SW480 (cell line): ENCODE data around the gene ACACA.
"Not testable (repeated sequence)": the region's sequence is repeated elsewhere in the genome, so short reads cannot be mapped to it uniquely, and the experiment has no call there.

Source experiments
- DNase-seq: peaks from one replicate; pipeline ENCODE4 v3.0.0-alpha.2; 2016; ENCODE audit warnings: low spot score

Gene ACACA

DNA sequence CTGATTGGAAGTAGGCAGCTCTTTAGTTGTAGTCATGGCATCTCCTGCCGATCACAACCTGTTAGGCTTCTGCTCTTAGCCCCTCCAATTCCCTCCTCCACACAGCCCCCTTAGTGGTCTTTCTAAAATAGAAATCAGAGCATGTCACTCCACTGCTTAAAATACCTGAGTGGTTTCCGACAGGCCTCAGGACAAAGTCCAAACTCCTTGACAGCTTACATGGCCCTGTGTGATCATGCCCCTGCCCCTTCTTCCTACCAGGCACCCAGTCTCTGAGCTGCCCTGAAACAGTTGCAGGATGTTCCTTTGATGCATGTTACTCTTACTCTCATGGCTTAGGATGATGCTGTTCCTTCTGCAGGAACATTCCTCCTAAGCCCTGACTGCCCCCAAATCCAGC lies 310.6 kb downstream of the ACACA start:
- DNase-seq: no peak

DNA sequence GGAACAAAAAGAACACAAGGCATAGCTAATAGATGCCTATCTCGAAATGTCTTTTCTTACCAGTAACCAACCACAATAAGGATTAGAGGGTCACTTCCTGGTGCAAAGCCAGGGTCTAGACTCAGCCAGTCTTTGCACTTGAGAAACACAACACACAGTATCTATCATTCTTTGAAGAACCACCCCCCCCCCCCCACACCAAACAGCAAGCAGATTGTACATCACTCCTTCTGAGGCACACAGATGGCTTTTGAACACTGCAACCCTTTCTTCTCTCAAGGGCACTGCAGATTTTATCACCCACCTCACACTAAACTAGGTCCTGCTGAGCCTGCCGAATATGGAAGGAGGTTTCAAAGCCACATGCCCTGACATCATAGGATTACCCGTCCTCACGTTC lies 312.2 kb downstream of the ACACA start:
- DNase-seq: no peak

DNA sequence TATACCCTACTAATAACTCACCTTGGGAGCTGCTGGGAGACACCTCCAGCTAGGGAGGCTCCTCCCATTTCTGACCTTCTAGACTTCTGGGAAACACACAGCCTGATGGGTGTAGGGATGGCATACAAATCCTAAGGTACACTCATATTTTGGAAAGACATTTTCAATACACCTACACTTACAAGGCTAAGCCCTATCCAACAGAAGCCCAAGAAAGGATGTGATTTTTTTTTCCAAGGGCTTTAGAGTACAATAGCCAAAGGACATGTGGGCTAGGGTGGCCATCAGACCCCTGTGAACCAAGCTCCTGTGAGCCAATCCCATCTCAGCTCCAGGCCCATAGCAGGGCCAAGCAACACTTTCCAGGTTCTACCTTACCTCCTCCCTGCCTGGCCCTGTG lies 313.9 kb downstream of the ACACA start:
- DNase-seq: no peak

DNA sequence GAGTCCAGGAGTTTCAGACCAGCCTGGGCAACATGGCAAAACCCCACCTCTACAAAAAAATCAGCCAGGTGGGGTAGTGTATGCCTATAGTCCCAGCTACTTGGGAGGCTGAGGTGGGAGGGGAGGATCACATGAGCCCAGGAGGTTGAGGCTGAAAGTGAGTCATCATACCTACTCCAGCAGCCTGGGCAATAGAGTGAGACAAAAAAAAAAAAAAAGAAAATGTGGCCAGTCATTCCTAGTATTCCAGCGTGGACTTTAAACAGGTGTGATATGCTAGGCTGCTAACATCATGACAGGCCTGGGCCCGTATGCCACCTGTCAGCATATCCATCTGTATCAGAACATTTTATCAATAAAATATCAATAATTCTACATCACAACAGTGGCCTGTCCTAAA lies 314.6 kb downstream of the ACACA start:
- peak; percentile 11 for DNase-seq

DNA sequence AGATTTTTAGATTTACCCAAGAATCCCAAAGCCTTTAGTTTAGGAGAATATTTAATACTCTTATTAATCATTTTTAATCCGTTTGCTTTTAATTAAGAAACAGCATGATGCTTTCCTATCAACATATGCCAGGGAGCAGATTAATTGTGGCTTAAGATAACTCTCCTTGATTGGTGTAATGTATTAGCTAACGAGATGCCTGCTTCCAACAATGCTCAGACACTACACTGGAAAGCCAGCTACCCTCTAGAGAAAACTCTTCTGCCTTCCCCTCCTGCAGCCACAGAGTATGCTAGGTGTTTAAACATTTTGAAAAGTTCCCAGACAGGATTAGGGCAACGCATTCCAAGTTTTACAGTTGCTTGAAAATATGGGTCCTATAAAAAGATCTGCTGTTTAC lies 315.7 kb downstream of the ACACA start:
- no peak for DNase-seq

DNA sequence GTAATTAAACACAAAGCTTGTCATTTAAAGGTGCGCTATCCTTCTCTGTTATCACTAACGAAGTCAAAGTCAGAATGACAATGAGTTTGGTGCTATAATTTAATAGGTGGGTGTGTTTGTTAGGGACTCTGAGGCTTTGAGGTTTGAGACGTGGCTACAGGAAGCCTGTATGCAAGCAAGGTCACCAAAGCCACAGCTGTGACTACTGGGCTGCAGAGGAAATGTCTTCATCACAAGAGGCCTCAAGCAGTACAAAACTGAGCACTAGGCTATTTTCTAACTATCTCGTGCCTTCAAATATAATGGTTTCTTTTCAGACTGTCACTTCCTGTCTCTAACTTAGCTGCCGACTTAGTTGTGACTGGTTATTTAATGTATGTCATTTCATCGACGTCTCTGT lies 316.7 kb downstream of the ACACA start:
- DNase-seq: no peak

DNA sequence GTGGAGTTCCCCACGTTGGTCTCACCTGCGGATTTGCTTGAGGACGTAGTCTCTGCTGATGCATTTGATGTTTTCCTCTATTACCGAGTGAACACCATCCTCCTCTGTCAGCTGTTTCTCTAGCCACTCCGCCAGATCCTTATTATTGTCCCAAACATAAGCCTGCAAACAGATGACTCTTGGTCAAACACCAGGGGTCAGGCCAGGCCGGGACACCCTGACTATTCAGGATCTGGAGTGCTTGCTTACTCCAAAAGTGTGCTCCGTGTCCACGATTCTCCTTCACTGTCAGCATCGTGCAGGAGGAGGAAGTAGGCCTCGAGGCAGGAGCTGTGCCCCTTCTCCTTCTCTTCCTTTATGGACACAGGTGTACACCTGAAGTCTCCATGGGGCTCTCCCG lies 317.7 kb downstream of the ACACA start:
- no peak for DNase-seq

DNA sequence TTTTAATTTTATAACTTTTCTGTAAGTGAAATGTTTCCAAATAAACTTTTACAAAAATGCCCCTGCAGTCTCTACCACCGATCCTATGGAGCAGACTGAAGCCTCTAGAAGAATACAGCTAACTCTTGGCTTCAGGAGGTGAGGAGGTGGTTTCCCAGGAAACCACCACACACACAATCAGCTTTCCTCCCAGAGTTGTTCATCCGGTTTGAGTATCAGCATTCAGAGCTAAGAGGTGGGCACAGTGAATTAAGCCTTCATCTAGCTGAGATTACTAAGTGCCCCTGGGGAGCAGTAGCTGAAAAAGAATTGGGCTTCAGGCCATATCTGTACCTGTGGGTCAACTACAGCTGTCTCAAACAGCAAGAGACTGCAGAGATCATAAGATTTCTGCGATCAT lies 318.2 kb downstream of the ACACA start:
- DNase-seq: no peak

DNA sequence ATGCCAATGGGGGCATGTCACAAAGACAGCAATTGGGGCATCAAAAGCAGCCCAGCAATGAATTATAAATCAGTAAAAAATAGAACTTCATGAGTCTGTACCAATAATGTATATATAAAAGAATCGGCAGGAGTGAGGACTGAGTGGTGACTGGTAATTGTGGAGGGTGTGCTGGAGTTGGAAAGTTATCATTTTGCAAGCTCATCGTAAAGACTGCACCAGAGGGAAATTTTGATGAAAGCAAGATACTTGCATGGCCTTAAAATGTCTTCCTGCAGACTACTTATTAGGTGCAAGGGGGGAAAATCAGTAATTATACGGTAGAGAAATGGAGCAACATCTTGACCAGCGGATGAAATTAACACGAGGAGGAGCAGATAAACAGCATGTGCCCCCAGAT lies 319.0 kb downstream of the ACACA start:
- DNase-seq: no peak

DNA sequence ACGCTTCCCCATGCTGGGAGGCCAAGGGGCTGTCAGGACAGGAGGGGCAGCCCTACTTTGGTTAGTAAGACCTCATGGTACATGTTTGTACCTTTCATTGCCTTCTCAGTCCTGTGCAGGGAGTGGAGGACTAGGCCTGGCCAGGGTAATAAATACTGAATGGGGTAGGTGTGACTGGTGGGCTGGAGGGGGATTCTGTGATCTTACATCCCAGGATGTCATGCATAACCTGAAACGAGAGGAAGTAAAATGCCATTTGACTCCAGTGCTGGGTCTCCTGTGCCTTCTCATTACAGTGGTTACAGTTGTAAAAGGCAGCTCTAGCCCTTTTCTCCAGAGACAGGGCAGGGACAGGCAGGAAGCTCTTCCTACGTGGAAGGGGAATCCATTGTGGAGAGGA lies 319.7 kb downstream of the ACACA start:
- DNase-seq: no peak

DNA sequence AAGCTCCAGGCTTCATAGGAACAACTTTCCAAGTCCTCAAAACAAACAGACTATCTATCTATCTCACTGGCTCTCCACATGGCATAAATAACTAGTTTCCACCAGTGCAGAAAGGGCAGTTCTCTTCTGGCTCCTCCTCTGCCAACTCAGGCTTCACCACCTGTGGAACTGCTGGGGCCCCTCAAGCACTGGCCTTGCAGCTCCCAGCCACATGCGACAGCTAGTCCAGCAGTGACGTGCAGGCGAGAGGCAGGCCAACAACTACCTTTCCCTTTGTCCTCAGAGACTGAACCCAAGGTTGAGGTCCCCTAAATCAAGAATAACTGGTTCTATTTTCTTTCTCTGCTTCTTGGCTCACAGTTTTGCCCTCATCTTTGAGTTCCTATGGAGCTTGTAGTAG lies 320.3 kb downstream of the ACACA start:
- DNase-seq: no peak

DNA sequence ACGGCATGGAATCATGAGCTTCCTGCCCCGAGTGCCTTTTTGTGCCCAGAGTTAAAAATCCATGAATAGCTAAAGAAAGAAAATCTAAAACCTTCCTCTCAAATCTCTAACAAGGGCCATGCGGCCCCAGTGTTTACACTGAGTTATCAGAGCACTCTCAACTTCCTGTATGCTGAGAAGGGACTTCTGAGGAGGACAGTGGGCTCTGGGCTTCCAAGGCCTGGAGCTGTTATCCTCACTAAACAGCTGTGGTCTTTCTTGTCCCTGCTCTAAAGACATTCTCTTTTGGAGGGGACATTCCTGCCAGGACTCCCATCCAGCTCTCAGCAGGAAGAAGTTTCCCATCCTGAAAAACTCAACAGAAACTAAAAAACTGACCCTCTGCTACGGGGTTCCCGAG lies 322.3 kb downstream of the ACACA start:
- no peak for DNase-seq

DNA sequence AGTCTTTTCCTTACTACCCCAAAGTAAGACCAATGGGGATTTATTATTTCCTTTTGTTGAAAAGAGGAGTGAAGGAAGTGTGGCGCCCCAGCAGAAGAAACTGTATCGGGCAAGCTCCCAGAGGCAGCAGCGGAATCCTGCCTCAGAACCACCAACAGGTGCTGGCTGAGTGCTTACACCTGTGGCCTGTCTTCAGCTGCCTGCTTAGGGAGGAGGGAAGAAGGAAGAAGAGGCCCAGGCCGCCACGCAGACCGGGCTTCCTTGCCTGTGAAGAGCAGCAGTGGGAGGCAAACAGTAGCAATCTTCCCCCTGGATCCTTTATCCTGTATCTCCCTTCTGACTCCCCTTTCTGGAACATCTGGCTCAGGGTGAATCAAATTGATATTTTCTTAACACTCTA lies 323.2 kb downstream of the ACACA start:
- no peak for DNase-seq

DNA sequence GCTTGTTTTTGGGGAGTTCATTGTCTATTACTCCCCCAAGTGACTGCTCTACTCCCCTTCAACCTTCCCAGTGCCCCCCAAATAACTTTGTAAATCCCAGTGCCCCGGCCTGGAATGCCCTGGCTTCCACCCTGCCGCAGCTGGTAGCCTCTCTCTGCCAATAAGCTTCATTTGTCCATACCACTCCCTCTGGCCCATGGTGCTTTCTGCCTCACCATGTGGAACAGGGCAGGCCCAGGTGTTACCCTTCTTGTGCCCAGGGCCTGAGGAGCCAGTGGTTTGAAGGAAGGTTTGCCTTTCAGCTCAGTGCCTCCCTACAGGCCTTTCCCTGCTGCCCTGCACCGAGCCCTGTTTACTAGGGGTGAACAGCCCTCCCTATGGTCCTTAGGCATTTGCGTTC lies 323.7 kb downstream of the ACACA start:
- no peak for DNase-seq

DNA sequence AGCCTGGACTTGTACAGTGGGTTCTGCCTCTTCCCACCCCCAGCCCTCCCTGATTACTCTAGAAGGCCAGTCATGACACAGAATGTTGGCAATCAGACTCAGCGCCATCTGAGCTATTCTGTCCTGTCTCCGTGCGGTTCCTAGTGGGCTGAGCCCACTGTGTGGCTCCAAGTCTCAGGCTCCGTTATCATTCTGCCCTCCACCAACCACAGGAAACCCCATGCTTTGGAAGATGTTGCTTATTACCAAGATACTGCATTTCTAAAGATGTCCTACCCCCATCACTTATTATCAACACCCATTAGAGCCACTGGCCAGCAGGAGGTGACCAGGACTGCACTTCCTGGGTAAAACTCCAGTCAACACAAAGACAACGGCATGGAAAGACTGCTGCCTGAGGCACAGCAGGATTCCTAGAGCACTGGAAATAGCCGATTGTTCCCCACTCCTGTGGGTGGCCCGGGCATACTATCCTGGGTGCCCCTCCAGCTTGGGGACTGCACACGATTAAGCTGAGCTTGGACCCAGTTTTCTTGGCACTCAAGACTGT lies 324.2 kb downstream of the ACACA start:
- DNase-seq: no peak

DNA sequence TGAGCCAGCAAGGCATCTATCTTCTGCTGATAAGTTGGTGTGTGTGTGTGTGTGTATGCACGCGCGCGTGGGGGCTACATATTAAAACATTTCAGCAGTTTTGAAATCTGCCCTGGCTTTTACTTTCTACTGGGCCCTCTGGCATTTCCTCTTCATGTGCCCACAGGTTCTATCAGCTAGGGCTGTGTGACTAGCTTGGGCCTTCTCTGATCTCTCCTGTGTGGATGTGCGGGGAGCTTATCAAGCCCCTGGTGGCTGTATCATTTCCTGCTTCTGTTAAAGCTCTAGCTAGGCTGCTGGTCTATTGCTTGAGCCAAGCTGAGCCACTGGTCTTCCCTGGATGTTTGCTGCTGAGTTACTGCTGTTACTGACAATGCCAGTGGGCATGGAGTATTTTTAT lies 325.3 kb downstream of the ACACA start:
- DNase-seq: no peak

DNA sequence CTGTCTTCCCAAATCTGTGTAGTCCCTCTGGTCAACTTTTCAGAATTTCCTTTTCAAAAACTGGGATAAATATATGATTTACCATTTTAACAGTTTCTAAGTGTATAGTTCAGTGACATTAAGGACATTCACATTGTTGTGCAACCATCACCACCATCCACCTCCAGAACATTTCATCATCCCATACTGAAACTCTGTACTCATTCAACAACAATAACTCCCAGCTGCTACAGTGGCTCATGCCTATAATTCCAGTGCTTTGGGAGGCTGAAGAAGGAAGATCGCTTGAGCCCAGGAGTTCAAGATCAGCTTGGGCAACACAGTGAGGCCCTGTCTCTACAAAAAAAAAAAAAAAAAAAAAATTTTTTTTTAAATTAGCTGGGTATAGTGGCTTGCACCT lies 326.9 kb downstream of the ACACA start:
- DNase-seq: no peak

DNA sequence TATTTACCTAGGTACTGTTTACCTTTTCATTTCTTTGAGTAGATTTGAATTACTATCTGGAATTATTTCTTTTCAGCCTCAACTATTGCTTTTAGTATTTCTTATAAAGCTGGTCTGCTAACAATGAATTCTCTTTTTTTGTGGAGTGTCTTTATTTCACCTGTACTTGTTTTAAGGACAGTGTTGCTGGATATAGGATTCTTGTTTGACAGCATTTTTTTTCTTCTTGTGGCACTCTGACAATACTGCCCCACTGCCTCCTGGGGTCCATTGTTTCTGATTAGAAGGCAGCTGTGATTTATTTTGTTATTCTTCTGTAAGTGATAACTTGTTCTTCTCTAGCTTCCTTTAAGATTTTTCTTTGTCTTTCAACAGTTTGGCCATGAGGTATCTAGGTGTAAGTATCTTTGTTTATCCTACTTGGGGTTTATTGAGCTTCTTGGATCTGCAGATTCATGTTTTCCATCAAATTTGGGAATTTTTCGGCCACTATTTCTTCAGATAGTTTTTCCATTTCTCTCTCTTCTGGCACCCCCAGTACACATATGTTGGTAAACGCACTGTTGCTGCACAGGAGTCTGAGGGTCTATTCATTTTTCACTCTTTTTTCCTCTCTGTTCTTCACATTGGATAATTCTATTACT lies 327.4 kb downstream of the ACACA start:
- DNase-seq: no peak

DNA sequence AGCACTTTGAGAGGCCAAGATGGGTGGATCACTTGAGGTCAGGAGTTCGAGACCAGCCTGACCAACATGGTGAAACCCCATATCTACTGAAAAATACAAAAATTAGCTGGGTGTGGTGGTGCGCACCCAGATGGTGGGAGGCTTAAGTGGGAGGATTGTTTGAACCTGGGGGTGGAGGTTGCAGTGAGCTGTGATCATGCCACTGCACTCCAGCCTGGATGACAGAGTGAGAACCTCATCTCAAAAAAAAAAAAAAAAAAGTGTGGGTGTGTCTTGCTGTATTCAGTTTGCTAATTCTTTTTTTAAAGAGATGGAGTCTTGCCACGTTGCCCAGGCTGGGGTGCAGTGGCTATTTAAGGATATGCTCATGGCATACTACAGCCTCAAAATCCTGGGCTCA lies 333.2 kb downstream of the ACACA start:
- not testable (repeated sequence) for DNase-seq

DNA sequence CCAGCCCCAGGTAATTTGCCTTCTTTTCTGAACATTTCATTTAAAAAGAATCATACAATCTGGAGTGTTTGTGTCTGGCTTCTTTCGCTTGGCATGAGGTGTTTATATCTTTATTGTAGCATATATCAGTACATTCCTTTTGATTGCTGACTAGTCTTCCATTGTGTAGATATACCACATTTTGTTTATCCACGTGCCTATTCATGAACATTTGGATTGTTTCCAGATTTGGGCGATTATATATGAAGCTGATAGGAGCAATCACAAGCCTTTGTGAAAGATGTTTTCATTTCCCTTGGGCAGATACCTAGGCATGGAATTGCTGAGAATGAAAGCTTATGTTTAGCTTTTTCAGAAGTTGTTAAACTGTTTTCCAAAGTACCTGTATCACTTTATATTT lies 337.5 kb downstream of the ACACA start:
- DNase-seq: no peak

DNA sequence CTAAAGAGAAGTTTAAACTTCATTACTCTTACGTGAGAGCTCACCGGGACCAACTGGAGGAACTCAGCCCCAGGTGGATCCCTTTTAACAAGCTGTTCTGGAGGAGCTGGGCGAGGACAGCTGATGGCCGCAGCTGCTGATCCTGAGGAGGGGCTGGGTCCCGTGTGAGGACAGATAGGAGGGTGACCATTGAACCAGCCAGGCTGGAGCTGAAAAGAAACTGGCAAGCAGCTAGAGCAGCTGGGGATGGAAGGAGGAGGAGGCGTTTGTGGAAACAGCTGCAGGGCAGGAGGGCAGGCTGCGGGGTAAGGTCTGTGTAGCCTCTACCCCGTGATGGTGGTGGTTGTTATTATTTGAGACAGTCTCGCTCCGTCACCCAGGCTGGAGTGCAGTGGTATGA lies 338.4 kb downstream of the ACACA start:
- no peak for DNase-seq

DNA sequence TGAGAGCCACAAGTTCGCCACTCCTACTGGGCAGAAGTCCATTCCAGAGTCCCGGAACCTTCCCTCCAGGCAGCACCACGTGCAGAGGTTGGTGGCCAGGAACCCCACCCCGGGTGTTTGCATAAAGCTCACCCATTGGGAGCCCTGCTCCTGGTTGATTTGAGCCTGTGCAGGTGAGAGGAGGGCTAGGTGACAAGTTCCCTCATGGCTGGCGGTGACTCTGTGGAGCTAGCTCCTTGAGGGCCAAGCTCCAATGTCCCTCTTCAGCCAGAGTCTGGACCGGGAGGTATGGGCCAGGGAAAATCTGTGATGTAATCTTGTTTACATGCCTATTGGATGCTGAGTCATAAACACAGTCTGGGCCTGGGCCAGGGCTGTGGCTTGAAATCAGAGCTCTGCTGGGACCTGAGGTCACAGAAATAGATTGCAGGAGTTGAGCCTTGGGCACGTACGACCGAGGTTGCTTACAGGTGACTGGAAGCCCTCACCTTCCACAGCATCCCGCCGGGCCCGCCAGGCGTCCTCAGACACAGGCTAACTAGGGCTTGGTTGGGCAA lies 339.0 kb downstream of the ACACA start:
- peak; percentile 90 for DNase-seq

DNA sequence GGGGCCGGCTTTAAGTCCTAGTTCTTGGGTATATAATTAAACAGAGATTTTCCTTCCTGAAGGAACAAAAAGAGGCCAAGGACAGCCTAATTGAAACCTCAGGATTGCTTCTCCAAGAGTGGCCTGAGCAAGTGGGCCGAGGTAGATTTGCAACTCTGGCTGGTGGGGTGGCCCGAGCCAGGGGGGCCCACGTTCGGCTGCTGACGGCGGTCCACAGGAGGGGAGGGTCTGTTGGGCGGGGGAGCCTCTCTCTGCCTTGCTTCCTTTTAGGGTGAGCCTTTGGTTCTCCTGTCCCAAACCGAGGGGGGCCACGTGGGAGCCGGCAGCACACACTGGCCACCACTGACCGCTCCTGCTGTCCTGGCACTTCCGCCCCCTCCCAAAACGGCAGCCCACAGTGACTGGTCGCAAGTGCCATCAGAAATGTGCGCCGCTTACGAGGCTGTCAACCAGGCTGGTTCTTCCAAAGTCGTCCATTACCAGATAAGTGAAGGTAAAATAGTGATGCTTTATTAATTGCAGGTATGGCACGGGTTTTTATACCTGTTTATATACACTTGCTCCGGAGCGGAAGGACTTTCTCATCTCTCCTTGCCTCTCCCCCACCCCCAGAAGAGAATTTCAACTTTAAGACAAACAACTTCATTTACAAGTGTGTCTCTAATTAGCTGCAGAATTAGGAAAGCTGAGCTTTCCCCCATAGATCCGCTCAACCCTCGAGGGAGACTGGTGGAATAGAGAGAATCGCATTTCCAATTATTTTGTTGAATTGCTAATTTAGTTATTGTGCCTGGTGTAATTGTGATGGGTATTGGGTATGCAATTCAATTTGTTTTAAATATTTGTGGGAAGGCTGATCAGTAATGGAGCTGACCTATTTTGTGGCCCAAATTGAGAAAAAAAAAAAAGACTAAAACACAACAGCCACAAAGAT lies 340.0 kb downstream of the ACACA start:
- no peak for DNase-seq
